Measurements from ENCODE around the gene CMKLR1.

CMKLR1 gene

GRCh38 chr12:108338915-108339657, at the start of gene CMKLR1:
TSS of gene CMKLR1 (minus strand) at chr12:108339311. CDS start at chr12:108293591, 45,720 bp downstream.
- DNase-seq, result no peak

- no peak for DNase-seq
These were observed 48.7 kb upstream of the CMKLR1 start for GRCh38 chr12:108387771-108388170.

- no peak for DNase-seq
These were observed 47.7 kb upstream of the CMKLR1 start for GRCh38 chr12:108386709-108387360.

GRCh38 chr12:108382437-108382801, 43.3 kb upstream of the CMKLR1 start:
- no peak for DNase-seq

- DNase-seq, result no peak
These were observed 42.8 kb upstream of the CMKLR1 start for GRCh38 chr12:108381787-108382436.

GRCh38 chr12:108380382-108380781, 41.3 kb upstream of the CMKLR1 start:
- no peak for DNase-seq

GRCh38 chr12:108379823-108380222, 40.7 kb upstream of the CMKLR1 start:
- DNase-seq, result no peak

GRCh38 chr12:108378926-108379325, 39.8 kb upstream of the CMKLR1 start:
- no peak for DNase-seq

- DNase-seq, result no peak
These were observed 38.1 kb upstream of the CMKLR1 start for GRCh38 chr12:108377260-108377659.

- no peak for DNase-seq
These were observed 37.0 kb upstream of the CMKLR1 start for GRCh38 chr12:108375986-108376663.

GRCh38 chr12:108374596-108375320, 35.6 kb upstream of the CMKLR1 start:
- DNase-seq, result no peak

GRCh38 chr12:108373111-108373510, 34.0 kb upstream of the CMKLR1 start:
- DNase-seq, result no peak

GRCh38 chr12:108371801-108372344, 32.8 kb upstream of the CMKLR1 start:
- no peak for DNase-seq

GRCh38 chr12:108370415-108370814, 31.3 kb upstream of the CMKLR1 start:
- no peak for DNase-seq

- no peak for DNase-seq
These were observed 30.8 kb upstream of the CMKLR1 start for GRCh38 chr12:108369736-108370396.

- DNase-seq, result no peak
These were observed 29.0 kb upstream of the CMKLR1 start for GRCh38 chr12:108368089-108368488.

- no peak for DNase-seq
These were observed 28.3 kb upstream of the CMKLR1 start for GRCh38 chr12:108367436-108367835.

- DNase-seq, result no peak
These were observed 26.2 kb upstream of the CMKLR1 start for GRCh38 chr12:108365324-108365723.

- DNase-seq, result no peak
These were observed 25.8 kb upstream of the CMKLR1 start for GRCh38 chr12:108364879-108365278.

- DNase-seq, result no peak
These were observed 24.5 kb upstream of the CMKLR1 start for GRCh38 chr12:108363565-108363964.

GRCh38 chr12:108363165-108363564, 24.1 kb upstream of the CMKLR1 start:
- DNase-seq, result no peak

GRCh38 chr12:108361606-108362005, 22.5 kb upstream of the CMKLR1 start:
- DNase-seq, result no peak
